ENCODE data around the gene SORCS2.

The SORCS2 gene

DNA sequence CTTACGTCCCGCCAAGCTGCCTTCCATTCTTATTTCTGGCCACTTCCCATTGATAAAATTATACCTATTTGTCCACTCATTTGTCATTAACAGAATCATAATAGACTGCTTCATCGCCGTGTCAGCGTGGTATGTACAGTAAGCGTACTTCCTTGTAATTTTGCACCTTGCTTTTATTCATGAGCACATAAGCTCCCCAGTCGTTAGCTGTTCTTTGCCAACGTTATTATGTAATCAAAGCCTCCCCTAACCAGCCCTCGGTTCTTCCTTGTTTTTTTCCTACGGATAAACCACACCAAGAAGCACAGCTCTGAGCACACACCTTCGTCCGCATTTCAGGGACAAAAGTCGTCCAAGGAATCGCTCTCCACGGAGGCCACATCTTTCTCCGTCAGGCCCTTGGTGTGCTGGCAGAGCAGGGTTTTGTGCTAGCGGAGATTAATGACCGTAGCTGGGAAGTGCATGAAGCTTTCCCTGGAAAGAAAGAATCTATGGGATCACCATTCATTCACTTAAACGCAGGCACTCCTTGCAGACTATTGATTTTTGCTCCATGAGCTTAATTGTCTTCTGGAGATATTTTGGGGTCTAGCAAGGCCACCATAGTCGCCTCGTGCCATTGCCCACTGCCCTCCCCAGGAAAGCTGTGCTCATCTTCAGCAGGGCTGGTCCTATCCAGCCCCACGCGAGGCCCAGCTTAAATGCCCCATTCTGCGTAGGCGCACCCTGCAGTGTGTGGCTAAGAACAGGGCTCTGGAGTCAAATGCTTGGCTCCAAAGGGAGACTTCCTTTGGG, 443.3 kb downstream of the SORCS2 start:
- POLR2A ChIA-PET: no interaction called here
- TF ChIP-seq CTBP1 (IDR thresholded peaks at IDR 0.05; ENCODE audit: borderline replicate concordance) (no peak), ARNT (IDR thresholded peaks at IDR 0.05) (no peak), SP1 (IDR thresholded peaks at IDR 0.05) (no peak), HDGF (IDR thresholded peaks at IDR 0.05; ENCODE audit: borderline replicate concordance) (no peak), FOXA1 (IDR thresholded peaks at IDR 0.05) (no peak), FOXM1 (IDR thresholded peaks at IDR 0.05; ENCODE audit: borderline replicate concordance) (no peak), L3MBTL2 (conservative IDR thresholded peaks at IDR 0.05) (no peak), NFRKB (IDR thresholded peaks at IDR 0.05) (no peak), FOXK2 (IDR thresholded peaks at IDR 0.05) (no peak), ELF4 (IDR thresholded peaks at IDR 0.05) (no peak), BHLHE40 (IDR thresholded peaks at IDR 0.05; ENCODE audit: borderline replicate concordance) (no peak), ZNF384 (IDR thresholded peaks at IDR 0.05) (no peak), TARDBP (IDR thresholded peaks at IDR 0.05) (no peak), LEF1 (IDR thresholded peaks at IDR 0.05; ENCODE audit: borderline replicate concordance) (no peak)
- TF ChIP-seq, protein P1, sequence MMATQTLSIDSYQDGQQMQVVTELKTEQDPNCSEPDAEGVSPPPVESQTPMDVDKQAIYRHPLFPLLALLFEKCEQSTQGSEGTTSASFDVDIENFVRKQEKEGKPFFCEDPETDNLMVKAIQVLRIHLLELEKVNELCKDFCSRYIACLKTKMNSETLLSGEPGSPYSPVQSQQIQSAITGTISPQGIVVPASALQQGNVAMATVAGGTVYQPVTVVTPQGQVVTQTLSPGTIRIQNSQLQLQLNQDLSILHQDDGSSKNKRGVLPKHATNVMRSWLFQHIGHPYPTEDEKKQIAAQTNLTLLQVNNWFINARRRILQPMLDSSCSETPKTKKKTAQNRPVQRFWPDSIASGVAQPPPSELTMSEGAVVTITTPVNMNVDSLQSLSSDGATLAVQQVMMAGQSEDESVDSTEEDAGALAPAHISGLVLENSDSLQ (IDR thresholded peaks at IDR 0.05): no peak
- DNase-seq (ENCODE audit: extremely low spot score): no peak
- CTCF ChIA-PET: no interaction called here

- no peak for DNase-seq (ENCODE audit: extremely low spot score)
- ChIA-PET CTCF (no interaction called here), POLR2A (no interaction called here)
- TF ChIP-seq FOXA1 (IDR thresholded peaks at IDR 0.05) (no peak), FOXK2 (IDR thresholded peaks at IDR 0.05) (no peak), CTBP1 (IDR thresholded peaks at IDR 0.05; ENCODE audit: borderline replicate concordance) (no peak), ELF4 (IDR thresholded peaks at IDR 0.05) (no peak), LEF1 (IDR thresholded peaks at IDR 0.05; ENCODE audit: borderline replicate concordance) (no peak), TARDBP (IDR thresholded peaks at IDR 0.05) (no peak), SUZ12 (IDR thresholded peaks at IDR 0.05) (no peak)
Measured at GRCh38 chr4:7636240-7636508, 443.8 kb downstream of the SORCS2 start.

GRCh38 chr4:7637139-7637538, 444.8 kb downstream of the SORCS2 start:
- CTCF ChIA-PET: no interaction called here
- POLR2A ChIA-PET: no interaction called here
- TF ChIP-seq FOXA1 (IDR thresholded peaks at IDR 0.05) (no peak), FOXK2 (IDR thresholded peaks at IDR 0.05) (no peak), NFRKB (IDR thresholded peaks at IDR 0.05) (no peak)
- no peak for DNase-seq (ENCODE audit: extremely low spot score)

DNA sequence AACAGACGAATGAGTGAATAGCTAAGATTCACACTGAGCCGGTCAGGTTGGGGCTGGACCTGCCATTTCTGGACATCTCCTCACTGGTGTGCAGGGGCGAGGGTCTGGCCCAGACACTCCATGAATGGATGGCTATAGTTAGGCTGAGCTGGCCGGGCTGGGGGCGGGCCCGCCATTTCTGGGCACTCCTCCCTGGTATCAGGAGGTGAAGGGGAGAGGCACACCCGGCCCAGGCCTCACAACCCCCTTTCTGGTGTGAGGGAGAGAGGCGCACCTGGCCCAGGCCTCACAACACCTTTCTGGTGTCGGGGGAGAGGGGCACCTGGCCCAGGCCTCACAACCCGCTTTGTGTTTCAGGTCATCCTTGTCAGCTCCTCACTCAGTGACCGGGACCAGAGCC, 445.6 kb downstream of the SORCS2 start:
- POLR2A ChIA-PET: no interaction called here
- CTCF ChIA-PET: no interaction called here
- TF ChIP-seq FOXM1 (IDR thresholded peaks at IDR 0.05; ENCODE audit: borderline replicate concordance) (no peak), BHLHE40 (IDR thresholded peaks at IDR 0.05; ENCODE audit: borderline replicate concordance) (no peak), ARNT (IDR thresholded peaks at IDR 0.05) (no peak)
- DNase-seq (ENCODE audit: extremely low spot score): no peak

GRCh38 chr4:7638489-7638888, 446.2 kb downstream of the SORCS2 start:
- ChIA-PET CTCF (no interaction called here), POLR2A (no interaction called here)
- TF ChIP-seq SP1 (IDR thresholded peaks at IDR 0.05): no peak
- DNase-seq (ENCODE audit: extremely low spot score): no peak

DNA sequence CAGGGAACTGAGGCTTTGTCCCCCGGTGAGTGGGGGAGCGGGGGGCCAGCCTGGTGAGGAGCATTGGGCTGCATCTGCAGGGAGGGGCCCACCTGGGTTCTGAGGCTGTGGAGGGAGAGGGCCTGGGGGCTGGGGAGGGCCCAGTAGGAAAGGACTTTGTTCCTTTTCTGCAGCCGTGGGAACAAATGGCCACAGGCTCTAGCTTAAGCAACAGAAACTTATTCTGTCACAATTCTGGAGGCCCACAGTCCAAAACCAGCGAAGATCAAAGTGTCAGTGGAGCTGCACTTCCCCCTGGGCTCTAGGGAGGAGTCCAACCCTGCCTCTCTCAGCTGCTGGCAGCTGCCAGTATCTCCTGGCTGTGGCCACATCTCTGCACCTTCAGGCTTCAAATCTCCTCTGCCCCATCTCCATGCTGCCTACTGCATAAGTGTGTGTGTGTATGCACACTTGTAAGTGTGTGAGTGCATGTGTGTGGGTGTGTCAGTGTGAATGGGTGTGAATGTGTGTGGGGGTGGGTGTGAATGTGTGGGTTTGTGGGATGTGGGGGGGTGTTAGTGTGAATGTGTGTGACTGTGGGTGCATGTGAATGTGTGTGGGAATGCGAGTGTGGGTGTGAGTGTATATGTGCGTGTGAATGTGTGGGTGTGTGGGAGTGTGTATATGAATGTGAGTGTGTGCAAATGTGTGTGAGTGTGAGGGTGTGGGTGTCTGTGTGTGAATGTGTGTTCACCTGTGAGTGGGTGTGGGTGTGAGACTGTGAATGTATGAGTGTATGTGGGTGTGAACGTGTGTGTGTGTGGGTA, 446.8 kb downstream of the SORCS2 start:
- CTCF ChIA-PET: no interaction called here
- no peak for DNase-seq (ENCODE audit: extremely low spot score)
- no peak for TF ChIP-seq LEF1 (IDR thresholded peaks at IDR 0.05; ENCODE audit: borderline replicate concordance)
- TF ChIP-seq FOXK2 (IDR thresholded peaks at IDR 0.05): no peak
- no peak for TF ChIP-seq SP1 (IDR thresholded peaks at IDR 0.05)
- TF ChIP-seq ZNF384 (IDR thresholded peaks at IDR 0.05): no peak
- TF ChIP-seq, protein P1 (IDR thresholded peaks at IDR 0.05): no peak
- TF ChIP-seq BHLHE40 (IDR thresholded peaks at IDR 0.05; ENCODE audit: borderline replicate concordance): no peak
- no peak for TF ChIP-seq CTBP1 (IDR thresholded peaks at IDR 0.05; ENCODE audit: borderline replicate concordance)
- no peak for TF ChIP-seq L3MBTL2 (conservative IDR thresholded peaks at IDR 0.05)
- TF ChIP-seq ARNT (IDR thresholded peaks at IDR 0.05): no peak
- TF ChIP-seq TARDBP (IDR thresholded peaks at IDR 0.05): no peak
- TF ChIP-seq FOXM1 (IDR thresholded peaks at IDR 0.05; ENCODE audit: borderline replicate concordance): no peak
- TF ChIP-seq HDGF (IDR thresholded peaks at IDR 0.05; ENCODE audit: borderline replicate concordance): no peak
- no peak for TF ChIP-seq SUZ12 (IDR thresholded peaks at IDR 0.05)
- no peak for TF ChIP-seq NFRKB (IDR thresholded peaks at IDR 0.05)
- TF ChIP-seq FOXA1 (IDR thresholded peaks at IDR 0.05): no peak
- POLR2A ChIA-PET: no interaction called here

DNA sequence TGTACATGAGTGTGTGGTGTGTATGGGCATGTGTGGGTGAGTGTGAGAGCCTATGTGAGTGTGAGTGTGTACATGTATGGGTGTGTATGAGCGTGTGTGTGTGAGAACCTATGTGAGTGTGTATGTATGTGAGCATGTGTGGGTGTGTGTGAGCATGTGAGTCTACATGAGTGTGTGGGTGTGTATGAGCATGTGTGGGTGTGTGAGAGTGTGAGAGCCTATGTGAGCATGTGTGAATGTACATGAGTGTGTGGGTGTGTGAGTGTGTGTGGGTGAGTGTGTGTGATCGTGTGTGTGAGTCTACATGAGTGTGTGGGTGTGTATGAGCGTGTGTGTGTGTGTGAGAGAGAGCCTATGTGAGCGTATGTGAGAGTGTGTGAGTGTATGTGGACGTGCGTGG, 447.8 kb downstream of the SORCS2 start:
- no peak for DNase-seq (ENCODE audit: extremely low spot score)
- TF ChIP-seq NFRKB (IDR thresholded peaks at IDR 0.05) (no peak), CTBP1 (IDR thresholded peaks at IDR 0.05; ENCODE audit: borderline replicate concordance) (no peak), SUZ12 (IDR thresholded peaks at IDR 0.05) (no peak), FOXK2 (IDR thresholded peaks at IDR 0.05) (no peak), BHLHE40 (IDR thresholded peaks at IDR 0.05; ENCODE audit: borderline replicate concordance) (no peak), ZNF384 (IDR thresholded peaks at IDR 0.05) (no peak), ELF4 (IDR thresholded peaks at IDR 0.05) (no peak)
- ChIA-PET CTCF (no interaction called here), POLR2A (no interaction called here)
